HepG2 (cell line): Measurements from ENCODE around the gene COA7. TPM values are rescaled to one million over a fixed set of nuclear protein-coding genes. Genes with fewer than 3 reads are reported as not detected.
A peak's percentile ranks its signal among the peaks of the same experiment; 100 is the strongest.

Source experiments
- ADNP ChIP-seq: sonication (generic); formaldehyde crosslinking; IDR thresholded peaks from 2 replicates; pipeline ENCODE4 v1.4.0; 2020; ENCODE audit warnings: missing genetic modification reagents
- KDM1A ChIP-seq: IDR thresholded peaks from 2 replicates; pipeline ENCODE4 v1.6.1; 2016; ENCODE audit warnings: missing compliant biosample characterization
- NR2F6 ChIP-seq, 2 experiments: IDR thresholded peaks; 2 replicates each; pipeline ENCODE4 v1.6.1; 2016; ENCODE audit warnings: antibody characterized with exemption in 1 of 2, mild to moderate bottlenecking in 1 of 2
- RARA ChIP-seq: IDR thresholded peaks from 2 replicates; pipeline ENCODE4 v1.6.1; 2016; ENCODE audit warnings: missing genetic modification reagents, missing compliant biosample characterization
- ZNF121 ChIP-seq: sonication (generic); formaldehyde crosslinking; IDR thresholded peaks from 2 replicates; pipeline ENCODE4 v1.5.0; 2020; ENCODE audit warnings: mild to moderate bottlenecking, missing genetic modification reagents
- ZNF263 ChIP-seq: sonication (generic); formaldehyde crosslinking; IDR thresholded peaks from 2 replicates; pipeline ENCODE4 v1.4.0; 2020; ENCODE audit warnings: missing genetic modification reagents
- polyA plus RNA-seq, 8 experiments: library from polyadenylated mRNA; depleted of rRNA in 3 of 8; stranded (reverse) in 7 of 8; unstranded in 1 of 8; fragments of >200 nt; fragmentation: Illumina TruSeq in 4 of 8; extraction: Trizol in 4 of 8; gene quantifications; 2 replicates each; pipeline versions ENCODE4 v1.2.1 to v1.2.3, GENCODE V29; 2011 to 2016; ENCODE audit warnings: low read depth in 4 of 8, missing spikeins in 1 of 8, mixed read lengths in 1 of 8; ENCODE audit not compliant: insufficient read depth in 1 of 8
- total RNA-seq, 5 experiments: library from RNA; depleted of rRNA; stranded (reverse); fragments of >200 nt; fragmentation: Illumina TruSeq; extraction: Trizol; gene quantifications; 2 replicates each; pipeline ENCODE4 v1.2.3, GENCODE V29; 2016; ENCODE audit warnings: low read depth in 1 of 5
- TF ChIP-seq, protein P1 (sequence below): sonication (generic); formaldehyde crosslinking; IDR thresholded peaks from 2 replicates; pipeline ENCODE4 v1.5.0; 2020; ENCODE audit warnings: missing genetic modification reagents, mild to moderate bottlenecking, borderline replicate concordance
- TF ChIP-seq, protein P2 (sequence below): sonication (generic); formaldehyde crosslinking; IDR thresholded peaks from 2 replicates; pipeline ENCODE4 v1.5.1; 2020; ENCODE audit warnings: missing genetic modification reagents, mild to moderate bottlenecking, borderline replicate concordance
- TF ChIP-seq, protein P3 (sequence below): sonication (generic); formaldehyde crosslinking; conservative IDR thresholded peaks from 2 replicates; pipeline ENCODE4 v1.8.1; 2023; ENCODE audit warnings: missing genetic modification reagents

Gene COA7
- total and polyA plus RNA-seq, 2 of the 13 experiments (the other 11 are each of a cell fraction or from before 2014, with no cell fraction given), result 12.3 to 30.4 TPM

DNA sequence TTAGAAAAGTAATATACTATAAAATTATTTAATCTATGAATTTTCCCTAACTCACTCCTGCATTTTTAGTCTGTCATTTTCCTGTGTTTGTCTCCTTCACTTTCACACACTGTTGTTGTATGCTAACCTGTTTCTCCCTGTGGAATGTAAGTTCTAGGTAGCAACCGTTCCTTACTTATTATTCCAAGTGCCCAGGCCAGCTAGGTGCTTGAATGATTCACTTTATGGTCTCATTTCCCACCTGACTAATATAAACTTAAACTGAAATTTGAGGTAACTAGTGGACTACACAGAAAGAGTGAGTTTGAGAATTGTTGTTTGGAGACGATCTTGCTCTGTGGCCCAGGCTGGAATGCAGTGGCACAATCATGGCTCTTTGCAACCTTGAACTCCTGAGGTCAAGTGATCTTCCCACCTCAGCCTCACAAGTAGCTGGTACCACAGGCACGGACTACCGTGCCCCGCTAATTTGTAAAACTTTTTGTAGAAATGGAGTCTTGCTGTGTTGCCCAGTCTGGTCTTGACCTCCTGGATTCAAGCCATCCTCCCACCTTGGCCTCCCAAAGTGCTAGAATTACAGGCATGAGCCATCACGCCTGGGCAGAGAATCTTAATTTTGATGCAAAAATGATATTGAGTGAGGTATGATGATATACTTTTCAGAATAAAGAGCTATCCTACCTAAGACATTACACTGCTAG is 30.0 kb upstream of the COA7 start (continued):
- TF ChIP-seq, protein P1, sequence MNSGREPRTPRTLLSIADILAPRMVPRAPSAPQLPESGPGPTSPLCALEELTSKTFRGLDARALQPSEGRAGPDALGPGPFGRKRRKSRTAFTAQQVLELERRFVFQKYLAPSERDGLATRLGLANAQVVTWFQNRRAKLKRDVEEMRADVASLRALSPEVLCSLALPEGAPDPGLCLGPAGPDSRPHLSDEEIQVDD (CRISPR knock-in tag), result no peak
- TF ChIP-seq, protein P2, sequence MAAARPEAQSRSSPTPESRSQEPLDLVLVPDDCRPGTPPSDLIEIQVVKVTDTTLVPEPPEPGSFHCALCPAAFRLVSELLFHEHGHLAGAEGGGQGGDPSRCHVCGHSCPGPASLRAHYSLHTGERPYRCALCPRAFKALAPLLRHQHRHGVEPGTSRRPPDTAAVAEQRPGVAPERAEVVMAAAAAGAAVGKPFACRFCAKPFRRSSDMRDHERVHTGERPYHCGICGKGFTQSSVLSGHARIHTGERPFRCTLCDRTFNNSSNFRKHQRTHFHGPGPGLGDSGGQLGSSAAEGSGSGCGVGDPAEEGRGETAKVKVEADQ (CRISPR knock-in tag), result no peak
- TF ChIP-seq ZNF121 (CRISPR knock-in tag) (peak; percentile 98), ZNF263 (CRISPR knock-in tag) (no peak), NR2F6 (IDR thresholded peaks at IDR 0.05) (0 out of 2 replicates have a peak, but pooled peaks have one; percentile 13), NR2F6 (CRISPR knock-in tag; IDR thresholded peaks at IDR 0.05) (peak; percentile 43; the same call in 1 of the 2 replicates), KDM1A (CRISPR knock-in tag) (peak; percentile 34; the same call in 1 of the 2 replicates), RARA (0 out of 2 replicates have a peak, but pooled peaks have one; percentile 16), ADNP (CRISPR knock-in tag) (0 out of 2 replicates have a peak, but pooled peaks have one; percentile 48)
- TF ChIP-seq, protein P3, sequence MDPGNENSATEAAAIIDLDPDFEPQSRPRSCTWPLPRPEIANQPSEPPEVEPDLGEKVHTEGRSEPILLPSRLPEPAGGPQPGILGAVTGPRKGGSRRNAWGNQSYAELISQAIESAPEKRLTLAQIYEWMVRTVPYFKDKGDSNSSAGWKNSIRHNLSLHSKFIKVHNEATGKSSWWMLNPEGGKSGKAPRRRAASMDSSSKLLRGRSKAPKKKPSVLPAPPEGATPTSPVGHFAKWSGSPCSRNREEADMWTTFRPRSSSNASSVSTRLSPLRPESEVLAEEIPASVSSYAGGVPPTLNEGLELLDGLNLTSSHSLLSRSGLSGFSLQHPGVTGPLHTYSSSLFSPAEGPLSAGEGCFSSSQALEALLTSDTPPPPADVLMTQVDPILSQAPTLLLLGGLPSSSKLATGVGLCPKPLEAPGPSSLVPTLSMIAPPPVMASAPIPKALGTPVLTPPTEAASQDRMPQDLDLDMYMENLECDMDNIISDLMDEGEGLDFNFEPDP (CRISPR knock-in tag), result 0 out of 2 replicates have a peak, but pooled peaks have one; percentile 42
